Hepatocyte (in vitro differentiated cells): ENCODE data around the gene PRLHR.

Experiments
- EZH2 ChIP-seq: fragments of 200-600 bp; sonication (generic); IDR thresholded peaks from 2 replicates; pipeline ENCODE4 v1.6.1; 2016; ENCODE audit warnings: antibody characterized with exemption, mild to moderate bottlenecking, borderline replicate concordance
- EZH2phosphoT487 ChIP-seq: fragments of 200-600 bp; sonication (generic); IDR thresholded peaks from one replicate; pipeline ENCODE4 v1.6.1; 2018; ENCODE audit warnings: antibody characterized with exemption, mild to moderate bottlenecking, low read depth, moderate library complexity; ENCODE audit not compliant: unreplicated experiment, severe bottlenecking
- TF ChIP-seq, protein P1 (sequence below): fragments of 200-600 bp; sonication (generic); IDR thresholded peaks from 2 replicates; pipeline ENCODE4 v1.5.1; 2016; ENCODE audit warnings: antibody characterized with exemption, mild to moderate bottlenecking; ENCODE audit not compliant: poor library complexity

- TF ChIP-seq, protein P1, sequence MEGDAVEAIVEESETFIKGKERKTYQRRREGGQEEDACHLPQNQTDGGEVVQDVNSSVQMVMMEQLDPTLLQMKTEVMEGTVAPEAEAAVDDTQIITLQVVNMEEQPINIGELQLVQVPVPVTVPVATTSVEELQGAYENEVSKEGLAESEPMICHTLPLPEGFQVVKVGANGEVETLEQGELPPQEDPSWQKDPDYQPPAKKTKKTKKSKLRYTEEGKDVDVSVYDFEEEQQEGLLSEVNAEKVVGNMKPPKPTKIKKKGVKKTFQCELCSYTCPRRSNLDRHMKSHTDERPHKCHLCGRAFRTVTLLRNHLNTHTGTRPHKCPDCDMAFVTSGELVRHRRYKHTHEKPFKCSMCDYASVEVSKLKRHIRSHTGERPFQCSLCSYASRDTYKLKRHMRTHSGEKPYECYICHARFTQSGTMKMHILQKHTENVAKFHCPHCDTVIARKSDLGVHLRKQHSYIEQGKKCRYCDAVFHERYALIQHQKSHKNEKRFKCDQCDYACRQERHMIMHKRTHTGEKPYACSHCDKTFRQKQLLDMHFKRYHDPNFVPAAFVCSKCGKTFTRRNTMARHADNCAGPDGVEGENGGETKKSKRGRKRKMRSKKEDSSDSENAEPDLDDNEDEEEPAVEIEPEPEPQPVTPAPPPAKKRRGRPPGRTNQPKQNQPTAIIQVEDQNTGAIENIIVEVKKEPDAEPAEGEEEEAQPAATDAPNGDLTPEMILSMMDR: no peak
- TF ChIP-seq EZH2phosphoT487: no peak
- TF ChIP-seq EZH2: no peak
Measured at GRCh38 chr10:118562851-118563250, 32.6 kb downstream of the PRLHR start.
